A673 (cell line): Measurements from ENCODE around the gene DCC.

Experiments
- EZH2 ChIP-seq: fragments of 200-600 bp; sonication (generic); IDR thresholded peaks from 2 replicates; pipeline ENCODE4 v1.6.1; 2017; ENCODE audit warnings: borderline replicate concordance, low read depth, mild to moderate bottlenecking, mixed read lengths, antibody characterized with exemption, low read length; ENCODE audit not compliant: poor library complexity, severe bottlenecking
- TF ChIP-seq, protein P1 (sequence below): fragments of 300-800, 200-600 bp; sonication (generic); conservative IDR thresholded peaks from 2 replicates; pipeline ENCODE4 v1.5.1; 2017; ENCODE audit warnings: low read depth, mild to moderate bottlenecking, antibody characterized with exemption, low read length, moderate library complexity, mixed read lengths

DNA sequence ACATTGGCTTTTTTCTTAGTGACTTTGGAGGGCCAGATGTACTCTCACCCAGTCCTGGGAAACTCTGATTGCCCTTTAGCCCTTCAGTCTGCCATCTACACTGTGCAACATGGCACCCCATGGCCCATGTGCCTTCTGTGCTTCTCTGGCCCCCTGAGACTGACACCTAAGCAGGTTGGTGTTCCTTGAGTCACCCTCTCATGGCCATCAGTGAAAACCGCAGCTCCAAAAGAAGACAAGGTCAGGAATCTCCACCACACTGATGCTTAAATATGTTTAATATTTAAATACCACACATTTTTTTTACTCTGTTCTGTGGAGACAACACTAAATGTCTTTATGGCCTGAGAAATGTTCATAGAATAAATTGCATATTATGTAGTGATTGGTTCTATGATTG lies 23.9 kb downstream of the DCC start:
- TF ChIP-seq, protein P1, sequence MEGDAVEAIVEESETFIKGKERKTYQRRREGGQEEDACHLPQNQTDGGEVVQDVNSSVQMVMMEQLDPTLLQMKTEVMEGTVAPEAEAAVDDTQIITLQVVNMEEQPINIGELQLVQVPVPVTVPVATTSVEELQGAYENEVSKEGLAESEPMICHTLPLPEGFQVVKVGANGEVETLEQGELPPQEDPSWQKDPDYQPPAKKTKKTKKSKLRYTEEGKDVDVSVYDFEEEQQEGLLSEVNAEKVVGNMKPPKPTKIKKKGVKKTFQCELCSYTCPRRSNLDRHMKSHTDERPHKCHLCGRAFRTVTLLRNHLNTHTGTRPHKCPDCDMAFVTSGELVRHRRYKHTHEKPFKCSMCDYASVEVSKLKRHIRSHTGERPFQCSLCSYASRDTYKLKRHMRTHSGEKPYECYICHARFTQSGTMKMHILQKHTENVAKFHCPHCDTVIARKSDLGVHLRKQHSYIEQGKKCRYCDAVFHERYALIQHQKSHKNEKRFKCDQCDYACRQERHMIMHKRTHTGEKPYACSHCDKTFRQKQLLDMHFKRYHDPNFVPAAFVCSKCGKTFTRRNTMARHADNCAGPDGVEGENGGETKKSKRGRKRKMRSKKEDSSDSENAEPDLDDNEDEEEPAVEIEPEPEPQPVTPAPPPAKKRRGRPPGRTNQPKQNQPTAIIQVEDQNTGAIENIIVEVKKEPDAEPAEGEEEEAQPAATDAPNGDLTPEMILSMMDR: no peak
- no peak for TF ChIP-seq EZH2
